ENCODE measurements around the gene TPBGL. TPM values are rescaled to one million over a fixed set of nuclear protein-coding genes. Genes with fewer than 3 reads are reported as not detected.

TPBGL gene
- polyA plus RNA-seq, 3 donors, result not detected

DNA sequence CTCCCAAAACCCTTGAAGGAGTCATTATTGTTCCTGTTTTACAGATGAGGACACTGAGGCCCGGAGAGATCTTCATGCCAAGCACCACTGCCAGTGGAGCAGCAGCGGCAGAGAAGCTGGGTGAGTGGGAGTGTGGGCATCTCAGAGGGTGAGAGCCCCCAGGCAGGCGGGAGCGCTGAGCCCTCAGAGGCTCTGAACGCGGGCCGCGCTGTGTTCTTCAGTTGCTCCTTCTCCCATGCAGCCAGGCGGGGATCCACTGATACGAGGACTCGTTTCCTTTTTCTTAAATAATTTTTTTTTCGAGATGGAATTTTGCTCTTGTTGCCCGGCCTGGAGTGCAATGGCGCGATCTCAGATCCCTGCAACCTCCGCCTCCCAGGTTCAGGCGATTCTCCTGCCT lies 47.0 kb downstream of the TPBGL start:
- H3K27ac ChIP-seq (ENCODE audit: low read depth in 1 of 2, low read length in 2 of 2), result no peak overlapping the region
- TF ChIP-seq, protein P1, sequence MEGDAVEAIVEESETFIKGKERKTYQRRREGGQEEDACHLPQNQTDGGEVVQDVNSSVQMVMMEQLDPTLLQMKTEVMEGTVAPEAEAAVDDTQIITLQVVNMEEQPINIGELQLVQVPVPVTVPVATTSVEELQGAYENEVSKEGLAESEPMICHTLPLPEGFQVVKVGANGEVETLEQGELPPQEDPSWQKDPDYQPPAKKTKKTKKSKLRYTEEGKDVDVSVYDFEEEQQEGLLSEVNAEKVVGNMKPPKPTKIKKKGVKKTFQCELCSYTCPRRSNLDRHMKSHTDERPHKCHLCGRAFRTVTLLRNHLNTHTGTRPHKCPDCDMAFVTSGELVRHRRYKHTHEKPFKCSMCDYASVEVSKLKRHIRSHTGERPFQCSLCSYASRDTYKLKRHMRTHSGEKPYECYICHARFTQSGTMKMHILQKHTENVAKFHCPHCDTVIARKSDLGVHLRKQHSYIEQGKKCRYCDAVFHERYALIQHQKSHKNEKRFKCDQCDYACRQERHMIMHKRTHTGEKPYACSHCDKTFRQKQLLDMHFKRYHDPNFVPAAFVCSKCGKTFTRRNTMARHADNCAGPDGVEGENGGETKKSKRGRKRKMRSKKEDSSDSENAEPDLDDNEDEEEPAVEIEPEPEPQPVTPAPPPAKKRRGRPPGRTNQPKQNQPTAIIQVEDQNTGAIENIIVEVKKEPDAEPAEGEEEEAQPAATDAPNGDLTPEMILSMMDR (IDR thresholded peaks at IDR 0.05), result no peak
- Mint-ChIP-seq H3K4me1 (peaks cover 3% of the 10 kb centered on the region), H3K27me3 (ENCODE audit: low read depth in 3 of 3) (peaks cover 0 to 2% (median 2%) of the 10 kb centered on the region in 3 donors), H3K27ac (peak overlapping the region in 1 of 7 donors; percentile 40), H3K9me3 (no peaks in the 10 kb centered on the region), H3K36me3 (peaks cover 73 to 96% of the 10 kb centered on the region in 2 donors), H3K4me3 (no peak overlapping the region)
- peaks cover 100% of the 10 kb centered on the region for H4K20me1 ChIP-seq (ENCODE audit: insufficient read depth, low read length)
- peaks cover 78 to 95% of the 10 kb centered on the region in 2 donors for H3K36me3 ChIP-seq (replicated peaks in 1 of 2; ENCODE audit: control insufficient read depth in 1 of 2, insufficient read depth in 2 of 2, low read length in 2 of 2)
- H3K4me3 ChIP-seq (replicated peaks in 1 of 3; ENCODE audit: low read depth in 2 of 3, low read length in 3 of 3), result no peak overlapping the region
- no peaks in the 10 kb centered on the region for H3K27me3 ChIP-seq (ENCODE audit: control insufficient read depth in 2 of 2, insufficient read depth in 2 of 2, low read length in 2 of 2)
- H3K9me3 ChIP-seq (replicated peaks in 1 of 2; ENCODE audit: control insufficient read depth in 1 of 2, insufficient read depth in 1 of 2, low read length in 2 of 2), result no peaks in the 10 kb centered on the region
- H2AFZ ChIP-seq (ENCODE audit: insufficient read depth, low read depth, low read length, poor library complexity, severe bottlenecking), result no peak overlapping the region
- 98% methylated on average over 15 of the region's 17 CpGs for WGBS (ENCODE audit: insufficient coverage)
- no peak overlapping the region for H3K4me2 ChIP-seq (replicated peaks; ENCODE audit: extremely low read depth, low read length, poor library complexity, severe bottlenecking)
- no peak for DNase-seq
- H3K9ac ChIP-seq (ENCODE audit: insufficient read depth, low read length, poor library complexity, severe bottlenecking), result no peak overlapping the region
- intact Hi-C loops (cut with micrococcal nuclease), result no loop called here
- H3K4me1 ChIP-seq (ENCODE audit: control insufficient read depth in 1 of 2, insufficient read depth in 2 of 2, low read length in 2 of 2), result no peaks in the 10 kb centered on the region
- H3K79me2 ChIP-seq (ENCODE audit: insufficient read depth, low read length), result peaks cover 50% of the 10 kb centered on the region

DNA sequence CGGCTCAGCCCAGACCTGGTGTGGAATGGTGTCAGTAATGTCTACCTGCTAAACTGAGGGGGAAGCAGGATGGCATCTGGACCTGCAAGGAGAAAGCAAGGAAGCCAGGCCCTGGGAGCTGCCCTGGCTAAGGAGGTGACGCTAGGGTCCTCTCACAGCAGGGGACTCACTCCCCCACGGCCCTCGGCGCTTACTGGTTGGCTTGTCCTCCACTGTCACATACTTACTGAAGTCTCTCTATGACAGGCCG lies 48.9 kb downstream of the TPBGL start:
- Histone ChIP-seq H4K20me1 (ENCODE audit: insufficient read depth, low read length) (peaks cover 99% of the 10 kb centered on the region), H3K4me1 (ENCODE audit: control insufficient read depth in 1 of 2, insufficient read depth in 2 of 2, low read length in 2 of 2) (no peaks in the 10 kb centered on the region), H2AFZ (ENCODE audit: insufficient read depth, low read depth, low read length, poor library complexity, severe bottlenecking) (no peak overlapping the region), H3K4me2 (replicated peaks; ENCODE audit: extremely low read depth, low read length, poor library complexity, severe bottlenecking) (no peak overlapping the region), H3K4me3 (replicated peaks in 1 of 3; ENCODE audit: low read depth in 2 of 3, low read length in 3 of 3) (no peak overlapping the region), H3K27me3 (ENCODE audit: control insufficient read depth in 2 of 2, insufficient read depth in 2 of 2, low read length in 2 of 2) (no peaks in the 10 kb centered on the region), H3K36me3 (replicated peaks in 1 of 2; ENCODE audit: control insufficient read depth in 1 of 2, insufficient read depth in 2 of 2, low read length in 2 of 2) (peaks cover 71 to 93% of the 10 kb centered on the region in 2 donors), H3K9ac (ENCODE audit: insufficient read depth, low read length, poor library complexity, severe bottlenecking) (no peak overlapping the region), H3K79me2 (ENCODE audit: insufficient read depth, low read length) (peaks cover 67% of the 10 kb centered on the region), H3K27ac (ENCODE audit: low read depth in 1 of 2, low read length in 2 of 2) (no peak overlapping the region), H3K9me3 (replicated peaks in 1 of 2; ENCODE audit: control insufficient read depth in 1 of 2, insufficient read depth in 1 of 2, low read length in 2 of 2) (no peaks in the 10 kb centered on the region)
- intact Hi-C loops (cut with micrococcal nuclease), result no loop called here
- H3K27ac Mint-ChIP-seq, result peak overlapping the region in 1 of 7 donors; percentile 10
- H3K4me3 Mint-ChIP-seq, result no peak overlapping the region
- H3K4me1 Mint-ChIP-seq, result peaks cover 8% of the 10 kb centered on the region
- H3K9me3 Mint-ChIP-seq, result no peaks in the 10 kb centered on the region
- WGBS (ENCODE audit: insufficient coverage), result 97% methylated on average over 6 of the region's 6 CpGs
- peaks cover 0 to 2% (median 0%) of the 10 kb centered on the region in 3 donors for H3K27me3 Mint-ChIP-seq (ENCODE audit: low read depth in 3 of 3)
- H3K36me3 Mint-ChIP-seq, result peaks cover 71 to 93% of the 10 kb centered on the region in 2 donors
- TF ChIP-seq, protein P1 (IDR thresholded peaks at IDR 0.05), result no peak
- no peak for DNase-seq

All from CD14-positive monocyte (primary cell).